GM06990 (cell line): Measurements from ENCODE around the gene BICC1.

ENCODE experiments used
- DNase-seq: peaks from one replicate; pipeline ENCODE4 v3.0.0-alpha.2; 2011; ENCODE audit not compliant: insufficient read length; ENCODE audit errors: extremely low read depth
- H3K27me3 ChIP-seq: replicated peaks from 2 replicates; pipeline ENCODE4 v1.6.0; 2011; ENCODE audit warnings: low read length; ENCODE audit not compliant: control insufficient read depth, insufficient read depth
- H3K36me3 ChIP-seq: 2 replicates; pipeline ENCODE4 v1.5.1; 2011; ENCODE audit warnings: low read length; ENCODE audit not compliant: control insufficient read depth, insufficient read depth
- H3K4me3 ChIP-seq: replicated peaks from 2 replicates; pipeline ENCODE4 v1.5.1; 2011; ENCODE audit warnings: low read depth, mild to moderate bottlenecking, control low read depth, low read length
- TF ChIP-seq, protein P1 (sequence below): IDR thresholded peaks from 2 replicates; pipeline ENCODE4 v1.5.1; 2011; ENCODE audit warnings: low read length, control low read depth, mild to moderate bottlenecking, inconsistent platforms; ENCODE audit not compliant: insufficient read depth, poor library complexity, severe bottlenecking

BICC1 gene

DNA sequence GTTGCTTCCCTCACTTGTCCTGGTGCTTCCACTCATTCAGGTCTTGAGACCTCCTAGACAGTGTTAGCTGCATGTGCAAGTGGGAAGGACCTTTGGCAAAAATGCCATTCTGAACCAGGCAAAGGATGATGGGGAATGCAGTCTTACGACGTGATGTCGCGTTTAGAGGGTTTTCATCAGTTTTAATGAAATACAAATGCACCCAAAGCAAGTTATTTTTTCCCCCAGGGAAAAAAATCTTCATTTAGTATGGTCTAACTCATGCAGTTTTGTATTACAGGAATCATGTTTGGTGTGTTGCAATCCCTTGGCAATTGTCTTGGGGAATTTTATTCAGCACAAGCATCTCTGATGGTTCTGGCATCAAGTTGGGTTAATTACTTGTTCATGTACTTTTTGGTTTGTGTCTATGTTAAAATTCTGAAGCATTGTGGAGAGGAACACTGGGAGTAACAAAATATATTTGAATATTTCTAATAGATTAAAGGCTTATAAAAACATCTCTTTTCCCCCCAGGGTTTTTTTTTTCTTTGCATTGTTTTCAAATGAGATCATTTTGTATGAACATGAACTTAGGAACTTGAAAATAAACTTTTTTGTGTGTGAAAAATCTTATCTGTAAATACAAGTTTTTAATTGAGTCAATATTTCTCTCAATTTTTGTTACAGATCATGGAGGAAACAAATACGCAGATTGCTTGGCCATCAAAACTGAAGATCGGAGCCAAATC, 188.9 kb downstream of the BICC1 start:
- Histone ChIP-seq H3K36me3 (no peaks in the 10 kb centered on the region), H3K27me3 (no peaks in the 10 kb centered on the region), H3K4me3 (no peak overlapping the region)
- DNase-seq, result no peak
- TF ChIP-seq, protein P1, sequence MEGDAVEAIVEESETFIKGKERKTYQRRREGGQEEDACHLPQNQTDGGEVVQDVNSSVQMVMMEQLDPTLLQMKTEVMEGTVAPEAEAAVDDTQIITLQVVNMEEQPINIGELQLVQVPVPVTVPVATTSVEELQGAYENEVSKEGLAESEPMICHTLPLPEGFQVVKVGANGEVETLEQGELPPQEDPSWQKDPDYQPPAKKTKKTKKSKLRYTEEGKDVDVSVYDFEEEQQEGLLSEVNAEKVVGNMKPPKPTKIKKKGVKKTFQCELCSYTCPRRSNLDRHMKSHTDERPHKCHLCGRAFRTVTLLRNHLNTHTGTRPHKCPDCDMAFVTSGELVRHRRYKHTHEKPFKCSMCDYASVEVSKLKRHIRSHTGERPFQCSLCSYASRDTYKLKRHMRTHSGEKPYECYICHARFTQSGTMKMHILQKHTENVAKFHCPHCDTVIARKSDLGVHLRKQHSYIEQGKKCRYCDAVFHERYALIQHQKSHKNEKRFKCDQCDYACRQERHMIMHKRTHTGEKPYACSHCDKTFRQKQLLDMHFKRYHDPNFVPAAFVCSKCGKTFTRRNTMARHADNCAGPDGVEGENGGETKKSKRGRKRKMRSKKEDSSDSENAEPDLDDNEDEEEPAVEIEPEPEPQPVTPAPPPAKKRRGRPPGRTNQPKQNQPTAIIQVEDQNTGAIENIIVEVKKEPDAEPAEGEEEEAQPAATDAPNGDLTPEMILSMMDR, result no peak

DNA sequence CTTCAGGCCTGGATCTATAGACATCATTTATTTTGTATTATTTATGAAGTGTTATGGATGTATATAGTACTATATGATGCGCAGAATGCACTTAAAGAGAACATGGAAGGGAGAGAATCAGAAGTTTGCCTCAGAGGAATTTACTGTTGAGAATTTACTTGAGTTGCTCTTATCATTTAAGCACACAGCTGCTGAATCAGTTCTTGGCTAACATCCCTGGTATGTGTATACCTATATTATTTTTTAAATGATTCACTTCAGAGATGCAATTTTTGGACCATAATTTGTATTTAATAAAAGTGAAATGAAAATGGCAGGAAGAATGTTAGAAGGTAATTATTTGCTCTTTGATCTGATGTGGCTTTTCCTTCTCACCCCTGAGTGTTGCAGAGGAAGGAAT, 191.6 kb downstream of the BICC1 start:
- no peak overlapping the region for H3K4me3 ChIP-seq
- no peaks in the 10 kb centered on the region for H3K27me3 ChIP-seq
- TF ChIP-seq, protein P1, result no peak
- DNase-seq, result no peak
- no peaks in the 10 kb centered on the region for H3K36me3 ChIP-seq

DNA sequence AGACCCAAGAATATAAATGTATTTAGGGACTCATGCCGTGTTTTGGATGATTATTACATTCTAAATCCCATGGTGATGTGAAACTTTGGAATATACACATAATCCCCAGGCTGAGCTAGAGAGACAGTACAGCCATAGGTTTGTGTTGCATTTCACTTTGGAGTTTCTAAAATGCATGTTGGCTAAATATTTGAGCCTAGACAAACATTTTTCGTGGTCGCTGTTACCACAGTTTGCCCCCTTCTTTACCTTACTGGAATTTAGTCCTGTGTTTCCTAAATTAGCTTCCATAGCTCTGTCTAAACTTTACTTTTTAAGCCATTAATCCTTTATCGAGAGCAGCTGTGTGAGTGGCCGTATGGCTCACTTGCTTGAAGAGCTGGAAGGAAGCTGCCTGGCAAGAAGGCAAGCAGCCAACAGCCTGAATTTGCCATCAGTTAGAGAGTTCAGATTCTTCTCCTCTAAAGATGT, 192.0 kb downstream of the BICC1 start:
- Histone ChIP-seq H3K36me3 (no peaks in the 10 kb centered on the region), H3K4me3 (no peak overlapping the region), H3K27me3 (no peaks in the 10 kb centered on the region)
- TF ChIP-seq, protein P1, result no peak
- DNase-seq, result no peak

DNA sequence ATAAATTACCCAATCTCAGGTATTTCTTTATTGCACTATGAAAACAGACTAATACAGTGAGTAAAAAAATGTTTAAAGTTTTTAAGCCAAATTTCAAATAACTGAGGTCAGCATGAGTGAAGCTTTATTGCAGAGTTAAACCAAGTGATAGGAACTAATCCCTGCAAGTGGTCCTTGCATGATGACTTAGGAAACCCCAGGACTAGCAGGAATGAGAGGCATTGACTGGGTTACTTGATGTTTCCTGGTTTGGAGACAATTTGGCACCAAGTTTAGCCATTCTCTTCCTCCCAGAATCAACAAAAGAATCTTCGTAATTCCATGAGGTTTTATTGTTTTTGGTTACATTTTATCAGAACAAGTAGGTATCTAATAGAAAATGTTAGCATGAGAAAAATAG, 194.2 kb downstream of the BICC1 start:
- TF ChIP-seq, protein P1, result no peak
- Histone ChIP-seq H3K36me3 (no peaks in the 10 kb centered on the region), H3K27me3 (no peaks in the 10 kb centered on the region), H3K4me3 (no peak overlapping the region)
- DNase-seq, result no peak

DNA sequence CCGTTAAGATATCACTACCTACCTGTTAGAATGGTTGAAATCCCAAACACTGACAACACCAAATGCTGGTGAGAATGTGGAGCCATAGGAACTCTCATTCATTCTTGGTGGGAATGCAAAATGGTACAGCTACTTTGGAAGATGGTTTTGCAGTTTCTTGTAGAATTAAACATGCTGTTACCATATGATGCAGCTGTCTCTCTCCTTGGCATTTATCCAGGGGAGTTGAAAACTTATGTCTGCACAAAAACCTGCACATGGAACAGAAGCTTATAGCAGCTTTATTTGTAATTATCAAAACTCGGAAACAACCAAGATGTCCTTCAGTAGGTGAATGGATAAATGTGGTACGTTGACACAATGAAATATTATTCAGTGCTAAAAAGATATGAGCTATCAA, 199.5 kb downstream of the BICC1 start:
- Histone ChIP-seq H3K36me3 (no peaks in the 10 kb centered on the region), H3K4me3 (no peak overlapping the region), H3K27me3 (no peaks in the 10 kb centered on the region)
- TF ChIP-seq, protein P1, result no peak
- DNase-seq, result no peak
